Activated naive CD4-positive, alpha-beta T cell treated with anti-CD3 and anti-CD28 coated beads, Interleukin-2, amount 50 U/mL, for 24 hours (primary cell): ENCODE data around the gene DLX1.
A peak's percentile ranks its signal among the peaks of the same experiment; 100 is the strongest.

Experiments
- H3K27ac Mint-ChIP-seq: one replicate; pipeline ENCODE4 v1.8.0; 2021; ENCODE audit warnings: mild to moderate bottlenecking, mixed read lengths
- H3K27me3 Mint-ChIP-seq: one replicate; pipeline ENCODE4 v1.8.0; 2021; ENCODE audit warnings: mixed read lengths
- H3K36me3 Mint-ChIP-seq: one replicate; pipeline ENCODE4 v1.8.0; 2021; ENCODE audit warnings: mixed read lengths
- H3K4me1 Mint-ChIP-seq: one replicate; pipeline ENCODE4 v1.8.0; 2021; ENCODE audit warnings: mixed read lengths
- H3K4me3 Mint-ChIP-seq: one replicate; pipeline ENCODE4 v1.8.0; 2021; ENCODE audit warnings: mild to moderate bottlenecking, mixed read lengths
- H3K9me3 Mint-ChIP-seq: one replicate; pipeline ENCODE4 v1.8.0; 2021; ENCODE audit warnings: mixed read lengths

Gene DLX1

GRCh38 chr2:172085460-172086159 lies at the start of gene DLX1:
TSS of gene DLX1 (plus strand) at chr2:172085507. CDS start at chr2:172085678, 171 bp downstream.
- Mint-ChIP-seq H3K9me3 (no peaks in the 10 kb centered on the region), H3K4me1 (peaks cover 48% of the 10 kb centered on the region)

GRCh38 chr2:172038121-172038520 lies 47.2 kb upstream of the DLX1 start:
- Mint-ChIP-seq H3K4me3 (no peak overlapping the region), H3K4me1 (no peaks in the 10 kb centered on the region), H3K27me3 (no peaks in the 10 kb centered on the region), H3K9me3 (no peaks in the 10 kb centered on the region), H3K27ac (no peak overlapping the region), H3K36me3 (peaks cover 1% of the 10 kb centered on the region)

More at GRCh38 chr2:172085460-172086159, at the start of gene DLX1:
- Mint-ChIP-seq H3K27me3 (peaks cover 66% of the 10 kb centered on the region), H3K27ac (peak within 1 kb of the TSS; percentile 88), H3K36me3 (no peaks in the 10 kb centered on the region), H3K4me3 (peak within 1 kb of the TSS; percentile 82)

- Mint-ChIP-seq H3K9me3 (no peaks in the 10 kb centered on the region), H3K27ac (no peak overlapping the region), H3K27me3 (no peaks in the 10 kb centered on the region), H3K36me3 (peaks cover 1% of the 10 kb centered on the region), H3K4me3 (no peak overlapping the region), H3K4me1 (no peaks in the 10 kb centered on the region)
Measured at GRCh38 chr2:172038604-172039003, 46.7 kb upstream of the DLX1 start.

- H3K36me3 Mint-ChIP-seq, result peaks cover 1% of the 10 kb centered on the region
- H3K27me3 Mint-ChIP-seq, result no peaks in the 10 kb centered on the region
- H3K27ac Mint-ChIP-seq, result no peak overlapping the region
- no peaks in the 10 kb centered on the region for H3K9me3 Mint-ChIP-seq
- H3K4me3 Mint-ChIP-seq, result no peak overlapping the region
- no peaks in the 10 kb centered on the region for H3K4me1 Mint-ChIP-seq
Measured at GRCh38 chr2:172039011-172039704, 46.1 kb upstream of the DLX1 start.

- H3K9me3 Mint-ChIP-seq, result no peaks in the 10 kb centered on the region
- H3K27me3 Mint-ChIP-seq, result no peaks in the 10 kb centered on the region
- no peaks in the 10 kb centered on the region for H3K4me1 Mint-ChIP-seq
- no peak overlapping the region for H3K27ac Mint-ChIP-seq
- peaks cover 1% of the 10 kb centered on the region for H3K36me3 Mint-ChIP-seq
- H3K4me3 Mint-ChIP-seq, result no peak overlapping the region
Measured at GRCh38 chr2:172040311-172040710, 45.0 kb upstream of the DLX1 start.

GRCh38 chr2:172046080-172046678 lies 39.1 kb upstream of the DLX1 start:
- Mint-ChIP-seq H3K4me3 (peak overlapping the region; percentile 13), H3K27me3 (no peaks in the 10 kb centered on the region), H3K27ac (peak overlapping the region; percentile 46), H3K9me3 (no peaks in the 10 kb centered on the region), H3K36me3 (peaks cover 2% of the 10 kb centered on the region), H3K4me1 (peaks cover 5% of the 10 kb centered on the region)

- Mint-ChIP-seq H3K4me1 (peaks cover 5% of the 10 kb centered on the region), H3K27ac (no peak overlapping the region), H3K27me3 (no peaks in the 10 kb centered on the region), H3K4me3 (no peak overlapping the region), H3K36me3 (peaks cover 2% of the 10 kb centered on the region), H3K9me3 (no peaks in the 10 kb centered on the region)
Measured at GRCh38 chr2:172046866-172047565, 38.3 kb upstream of the DLX1 start.

- H3K27ac Mint-ChIP-seq, result no peak overlapping the region
- peaks cover 5% of the 10 kb centered on the region for H3K4me1 Mint-ChIP-seq
- peaks cover 2% of the 10 kb centered on the region for H3K36me3 Mint-ChIP-seq
- no peaks in the 10 kb centered on the region for H3K27me3 Mint-ChIP-seq
- no peak overlapping the region for H3K4me3 Mint-ChIP-seq
- no peaks in the 10 kb centered on the region for H3K9me3 Mint-ChIP-seq
Measured at GRCh38 chr2:172047566-172048507, 37.5 kb upstream of the DLX1 start.

GRCh38 chr2:172048508-172049503 lies 36.5 kb upstream of the DLX1 start:
- no peak overlapping the region for H3K4me3 Mint-ChIP-seq
- peaks cover 2% of the 10 kb centered on the region for H3K36me3 Mint-ChIP-seq
- peaks cover 5% of the 10 kb centered on the region for H3K4me1 Mint-ChIP-seq
- no peak overlapping the region for H3K27ac Mint-ChIP-seq
- no peaks in the 10 kb centered on the region for H3K9me3 Mint-ChIP-seq
- H3K27me3 Mint-ChIP-seq, result no peaks in the 10 kb centered on the region

- Mint-ChIP-seq H3K36me3 (peaks cover 2% of the 10 kb centered on the region), H3K9me3 (no peaks in the 10 kb centered on the region), H3K27ac (no peak overlapping the region), H3K4me1 (peaks cover 5% of the 10 kb centered on the region), H3K27me3 (no peaks in the 10 kb centered on the region), H3K4me3 (no peak overlapping the region)
Measured at GRCh38 chr2:172049567-172050120, 35.7 kb upstream of the DLX1 start.

GRCh38 chr2:172050479-172051125 lies 34.7 kb upstream of the DLX1 start:
- Mint-ChIP-seq H3K36me3 (peaks cover 2% of the 10 kb centered on the region), H3K27me3 (no peaks in the 10 kb centered on the region), H3K4me3 (no peak overlapping the region), H3K27ac (no peak overlapping the region), H3K9me3 (no peaks in the 10 kb centered on the region), H3K4me1 (peaks cover 5% of the 10 kb centered on the region)

- H3K36me3 Mint-ChIP-seq, result peaks cover 2% of the 10 kb centered on the region
- H3K9me3 Mint-ChIP-seq, result no peaks in the 10 kb centered on the region
- H3K4me1 Mint-ChIP-seq, result no peaks in the 10 kb centered on the region
- H3K27me3 Mint-ChIP-seq, result no peaks in the 10 kb centered on the region
- no peak overlapping the region for H3K4me3 Mint-ChIP-seq
- H3K27ac Mint-ChIP-seq, result no peak overlapping the region
Measured at GRCh38 chr2:172052000-172052983, 33.0 kb upstream of the DLX1 start.
